NCI-H82 (cell line): Measurements from ENCODE around the gene DCBLD2.

Experiments used
- DNase-seq: peaks from one replicate; lab custom pipeline; 2025; lab: John Stamatoyannopoulos, UW

DCBLD2 gene

DNA sequence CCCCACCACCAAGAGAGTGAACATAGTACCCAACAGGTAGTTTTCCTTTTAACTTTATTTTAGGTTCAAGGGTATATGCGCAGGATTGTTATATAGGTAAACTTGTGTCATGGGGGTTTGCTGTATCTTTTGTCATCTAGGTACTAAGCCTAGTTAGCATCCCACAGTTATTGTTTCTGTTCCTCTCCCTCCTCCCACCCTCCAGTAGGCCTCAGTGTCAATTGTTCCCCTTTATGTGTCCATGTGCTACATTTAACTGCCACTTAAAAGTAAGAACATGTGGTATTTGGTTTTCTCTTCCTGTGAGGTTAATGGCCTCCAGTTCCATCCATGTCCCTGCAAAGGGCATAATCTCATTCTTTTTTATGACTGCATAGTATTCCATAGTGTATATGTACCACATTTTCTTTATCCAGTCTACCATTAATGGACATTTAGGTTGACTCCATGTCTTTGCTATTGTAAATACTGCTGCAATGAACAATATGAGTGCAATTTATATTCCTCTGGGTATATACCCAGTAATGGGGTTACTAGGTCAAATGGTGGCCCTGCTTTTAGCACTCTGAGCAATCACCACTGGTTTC lies 72.2 kb downstream of the DCBLD2 start:
- no peak for DNase-seq

DNA sequence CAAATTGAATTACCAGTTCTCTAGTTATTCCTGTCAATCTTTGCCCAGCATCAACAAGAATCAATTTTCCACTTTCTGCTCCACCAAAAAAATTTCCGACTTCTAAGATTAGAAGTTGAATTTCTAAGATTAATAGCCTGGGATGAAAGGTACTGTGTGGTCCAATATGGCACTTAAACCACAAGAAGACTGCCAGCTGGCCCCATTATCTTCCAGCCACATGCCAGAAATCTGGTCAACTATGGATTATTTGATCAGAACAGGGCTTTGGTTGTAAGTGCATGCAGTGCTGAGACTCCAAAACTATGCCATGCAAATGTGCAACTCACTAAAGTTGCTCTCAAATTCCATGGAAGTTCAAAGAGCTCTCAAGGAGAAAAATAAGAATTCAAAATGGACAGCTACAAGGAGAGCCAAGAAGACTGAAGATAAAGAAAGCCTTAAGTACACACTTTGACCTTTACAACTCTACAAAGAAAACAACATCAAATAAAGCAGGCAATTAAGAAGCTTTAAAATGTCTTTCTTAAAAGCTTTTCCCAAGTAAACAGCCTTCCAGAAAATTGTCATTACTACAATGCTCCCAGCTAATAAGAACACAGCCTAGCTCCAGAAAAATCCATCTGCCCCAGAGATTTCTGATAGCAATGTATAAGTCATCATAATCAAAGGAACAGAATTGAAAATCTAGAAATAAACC lies 74.1 kb downstream of the DCBLD2 start:
- peak; percentile 72 for DNase-seq

DNA sequence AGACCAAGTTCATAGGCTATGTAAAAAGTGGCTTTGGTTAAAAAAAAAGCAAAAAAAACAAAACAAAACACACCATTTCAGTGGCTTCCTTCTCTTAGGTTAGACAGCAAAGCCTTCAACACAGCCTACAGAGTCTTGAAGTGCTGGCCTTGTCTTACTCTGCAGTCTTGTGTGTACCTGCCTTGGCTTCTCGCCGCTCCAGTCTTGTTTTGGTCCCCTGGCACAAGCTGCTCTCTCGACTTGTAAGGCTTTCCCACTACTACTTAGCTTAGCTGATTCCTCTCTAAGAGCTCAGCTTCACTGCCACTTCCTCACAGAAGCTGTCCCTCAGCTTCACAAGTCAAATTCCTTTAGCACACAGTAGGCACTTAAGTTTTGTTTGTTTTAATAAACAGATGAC lies 75.4 kb downstream of the DCBLD2 start:
- peak; percentile 20 for DNase-seq

DNA sequence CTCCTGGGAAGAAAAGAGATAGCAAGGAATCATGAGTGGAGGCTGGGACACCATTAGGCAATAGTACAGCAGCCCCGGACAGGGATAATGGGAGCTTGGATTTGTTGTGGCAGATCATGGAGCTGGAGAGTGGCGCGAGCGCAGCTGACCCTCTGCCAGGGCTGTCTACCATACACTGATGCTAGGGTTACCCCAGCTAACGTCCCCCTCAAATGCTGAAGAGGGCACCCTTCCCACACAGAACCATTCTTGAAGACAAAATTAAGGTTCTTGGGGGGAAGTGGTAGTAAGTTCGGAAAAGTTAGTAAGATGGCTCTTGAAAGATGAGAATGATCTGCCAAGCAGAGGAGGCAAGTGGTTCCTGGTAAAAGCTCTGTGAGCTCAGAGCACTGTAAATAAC lies 77.2 kb downstream of the DCBLD2 start:
- DNase-seq = peak; percentile 58

DNA sequence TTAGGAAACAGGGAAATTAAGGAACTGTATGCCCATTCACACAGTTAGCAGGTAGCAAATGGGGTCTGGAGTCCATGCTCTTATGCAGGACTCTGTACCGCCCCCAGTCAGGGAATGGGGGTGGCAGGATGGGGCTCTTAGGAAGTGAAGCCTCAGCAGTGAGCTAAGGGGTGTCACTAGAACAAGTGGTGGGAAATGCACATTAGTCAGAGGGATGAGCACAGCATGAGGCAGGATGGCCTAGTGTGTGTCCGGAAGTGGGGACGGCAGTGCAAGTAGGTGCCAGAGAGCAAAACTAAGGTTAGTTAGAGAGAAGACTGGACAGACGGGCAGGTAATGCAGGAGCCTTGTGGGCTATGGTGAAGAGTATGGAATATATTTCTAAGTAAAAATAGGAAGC lies 77.7 kb downstream of the DCBLD2 start:
- peak; percentile 58 for DNase-seq

DNA sequence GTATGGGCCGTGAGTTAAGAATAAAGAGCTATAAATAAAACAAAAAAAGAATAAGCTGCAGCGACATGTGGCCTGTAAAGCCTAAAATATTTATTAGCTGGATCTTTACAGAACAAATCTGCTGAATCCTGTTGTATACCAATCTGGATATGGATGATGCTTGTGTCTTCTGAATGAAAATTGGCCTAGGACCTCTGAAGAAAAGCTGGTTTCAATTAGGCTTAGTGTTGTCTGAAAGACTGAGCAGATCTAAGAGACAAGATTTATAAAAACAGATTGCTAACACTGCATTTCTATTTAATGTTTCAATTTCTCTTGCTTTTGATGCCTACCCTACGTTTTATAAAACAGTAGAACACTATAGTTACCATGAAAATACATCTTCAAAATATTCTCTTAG lies 80.4 kb downstream of the DCBLD2 start:
- peak; percentile 14 for DNase-seq

DNA sequence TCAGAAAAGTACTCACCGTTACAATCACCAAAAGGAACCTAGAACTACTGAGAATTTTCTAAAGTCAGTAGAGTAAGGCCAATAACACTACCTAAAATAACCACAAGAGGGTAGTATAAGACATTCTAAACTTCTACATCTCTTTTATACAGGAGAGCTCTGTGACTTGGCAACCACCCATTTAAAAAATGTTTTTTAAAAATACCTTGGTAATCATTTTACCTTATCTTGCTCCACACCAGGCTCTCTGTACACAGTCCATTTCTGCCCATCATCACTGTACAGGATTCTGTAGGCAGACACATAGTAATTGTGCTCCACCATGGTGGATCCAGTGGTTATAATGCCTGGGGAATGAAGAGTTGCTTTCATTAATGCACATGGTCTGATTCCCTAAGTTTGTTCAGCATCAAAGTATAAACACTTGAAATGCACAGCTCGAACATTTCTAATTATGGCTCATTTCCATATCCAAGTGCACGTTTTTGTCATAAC lies 83.9 kb downstream of the DCBLD2 start:
- DNase-seq = peak; percentile 81

DNA sequence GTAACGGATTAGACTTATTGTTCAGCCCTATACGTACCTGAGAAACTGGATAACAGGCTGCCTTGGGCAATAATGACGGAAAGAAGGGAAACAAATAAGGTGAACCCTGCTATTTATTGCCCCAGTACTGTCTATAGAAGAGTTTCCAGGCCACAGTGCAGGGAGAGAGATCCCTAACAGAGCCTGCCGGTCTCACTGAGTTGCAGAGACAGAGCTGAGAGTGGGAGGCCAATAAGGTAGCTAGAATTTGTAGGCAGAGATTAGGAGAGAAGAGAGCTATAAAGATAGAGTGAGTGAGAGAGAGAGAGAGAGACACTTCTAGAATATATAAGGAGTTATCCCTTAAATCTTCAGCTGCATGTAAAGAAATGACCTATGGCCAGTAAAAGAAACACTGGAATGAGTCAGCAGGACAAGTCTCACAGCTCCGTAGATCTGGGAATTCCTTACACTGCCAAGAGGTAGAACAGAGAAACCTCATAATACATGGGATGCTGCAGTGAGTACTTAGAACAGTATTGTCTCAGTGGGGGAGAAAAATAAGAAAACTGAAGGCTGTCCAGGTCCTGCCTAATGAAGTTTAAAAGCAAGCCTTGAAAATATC lies 86.6 kb downstream of the DCBLD2 start:
- no peak for DNase-seq

DNA sequence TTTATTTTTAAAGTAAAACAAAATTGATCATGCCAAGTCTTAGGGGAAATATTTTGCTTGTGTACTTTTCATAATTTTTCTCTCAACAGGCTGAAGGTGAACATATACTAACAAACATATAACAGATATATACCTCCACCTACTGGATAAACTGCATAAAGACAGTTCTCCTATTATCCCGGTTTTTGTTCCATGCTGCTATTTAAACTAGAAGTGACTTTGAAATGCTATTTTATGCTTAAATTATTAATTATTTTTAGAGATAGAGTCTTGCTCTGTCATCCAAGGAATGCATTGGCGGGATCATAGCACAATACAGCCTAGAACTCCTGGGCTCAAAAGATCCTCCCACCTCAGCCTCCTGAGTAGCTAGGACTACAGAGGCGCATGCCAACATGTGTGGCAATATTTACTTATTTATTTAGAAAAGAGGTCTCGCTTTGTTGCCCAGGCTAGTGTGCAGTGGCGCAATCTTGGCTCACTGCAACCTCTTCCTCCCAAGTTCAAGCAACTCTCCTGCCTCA lies 88.6 kb downstream of the DCBLD2 start:
- peak; percentile 62 for DNase-seq

DNA sequence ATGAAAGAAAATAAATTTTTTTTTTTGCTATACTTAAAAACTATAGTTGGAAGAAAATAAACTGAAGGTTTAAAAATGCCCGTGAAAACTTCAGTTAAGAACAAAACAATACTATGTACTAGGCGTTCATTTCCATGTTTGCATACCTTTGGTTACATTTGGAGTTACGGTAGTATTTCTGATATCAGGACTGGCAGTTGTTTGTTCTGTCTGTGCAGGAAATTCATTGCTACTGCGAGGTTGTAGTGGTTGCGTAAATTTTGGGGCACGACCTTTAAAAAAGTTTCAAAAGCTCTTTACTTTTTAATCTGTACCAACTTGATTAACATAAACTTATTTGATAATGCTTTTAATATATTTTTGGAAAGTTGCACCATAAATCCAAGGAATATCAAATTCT lies 90.4 kb downstream of the DCBLD2 start:
- no peak for DNase-seq

DNA sequence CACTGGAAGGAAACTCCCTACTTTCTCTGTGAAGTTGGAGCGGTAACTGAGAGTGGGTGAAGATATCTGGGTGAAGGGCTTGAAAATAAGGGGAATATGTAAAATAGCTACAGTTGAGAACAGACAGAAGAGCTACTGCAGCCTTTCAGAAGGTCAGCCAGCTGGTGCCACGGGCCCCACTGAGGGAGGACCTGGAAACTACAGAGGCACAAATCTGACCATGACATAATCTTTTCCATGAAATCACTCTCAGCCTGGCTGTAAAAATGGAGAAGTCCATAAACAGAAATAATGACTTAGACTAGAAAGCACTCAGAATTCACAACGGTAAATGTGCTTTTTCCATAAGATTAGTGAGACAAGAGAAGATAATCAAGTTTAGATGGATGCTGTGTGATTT lies 91.9 kb downstream of the DCBLD2 start:
- no peak for DNase-seq

DNA sequence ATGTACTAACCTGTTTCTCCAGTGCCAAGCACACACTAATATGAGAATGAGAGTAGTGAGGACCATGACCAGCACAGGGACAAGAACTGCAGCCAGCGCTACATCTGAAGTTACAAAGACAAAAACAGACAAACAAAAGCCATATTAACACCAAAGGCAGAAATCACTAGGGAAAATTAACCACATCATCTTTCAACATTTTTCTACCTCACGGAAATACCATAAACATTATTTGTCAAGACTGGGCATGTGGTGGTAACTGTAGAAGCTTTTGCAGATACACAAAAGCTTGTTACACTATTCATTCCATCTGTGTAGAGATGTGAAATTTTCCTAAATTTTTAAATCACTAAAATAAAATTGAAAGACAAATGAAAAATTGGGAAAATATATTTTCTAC lies 93.4 kb downstream of the DCBLD2 start:
- no peak for DNase-seq

DNA sequence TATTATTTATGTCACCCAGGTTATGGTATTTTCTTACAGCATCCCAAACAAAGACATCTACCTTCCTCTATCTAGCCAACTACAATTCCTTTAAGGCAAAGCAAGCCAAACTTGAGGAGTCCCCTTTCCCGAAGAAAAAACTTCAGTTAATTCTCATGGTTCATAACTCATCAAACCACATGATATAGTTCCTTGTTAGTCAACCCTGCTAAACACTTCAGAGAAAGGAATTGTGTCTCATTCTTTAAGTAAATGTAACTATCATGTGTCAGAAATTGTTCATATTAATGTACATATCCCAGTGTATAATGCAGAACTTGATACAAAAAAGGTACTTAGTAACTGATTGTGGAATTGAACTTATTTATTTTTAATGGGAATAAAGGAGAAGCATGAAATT lies 93.9 kb downstream of the DCBLD2 start:
- no peak for DNase-seq

DNA sequence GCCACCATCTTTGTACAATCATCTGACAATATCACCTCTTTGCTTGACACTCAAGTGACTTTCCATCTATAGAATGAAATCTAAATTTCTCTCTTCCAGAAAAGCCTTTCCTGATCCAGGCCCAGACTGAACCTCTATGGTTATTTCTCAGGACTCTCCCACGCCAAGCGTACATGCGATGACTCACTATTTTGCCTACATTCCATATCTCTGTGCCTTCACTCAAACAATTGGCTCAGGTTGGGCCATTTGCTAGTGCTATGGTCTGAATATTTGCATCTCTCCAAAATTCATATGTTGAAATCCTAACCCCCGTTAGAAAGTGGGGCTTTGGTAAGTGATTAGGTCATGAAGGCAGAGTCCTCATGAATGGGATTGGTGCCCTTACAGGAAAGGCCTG lies 94.5 kb downstream of the DCBLD2 start:
- DNase-seq = no peak

DNA sequence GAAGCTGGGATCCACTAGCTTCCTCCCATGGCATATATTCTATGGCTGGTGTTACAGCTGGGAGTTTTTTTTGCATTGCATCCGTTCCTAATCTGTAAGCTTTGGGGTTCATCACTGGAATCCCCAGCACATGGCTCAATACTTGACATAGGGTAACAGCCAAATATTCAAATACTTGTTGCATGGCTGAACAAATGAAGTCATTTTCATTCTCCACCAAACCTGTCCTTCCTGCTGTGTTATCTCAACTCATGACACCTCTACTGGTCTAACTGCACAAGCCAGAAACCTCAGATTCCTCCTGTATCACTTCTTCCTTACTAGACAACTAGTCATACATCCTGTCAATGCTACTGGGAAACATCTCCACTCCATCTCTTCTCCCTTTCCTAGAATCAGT lies 95.0 kb downstream of the DCBLD2 start:
- DNase-seq = no peak

DNA sequence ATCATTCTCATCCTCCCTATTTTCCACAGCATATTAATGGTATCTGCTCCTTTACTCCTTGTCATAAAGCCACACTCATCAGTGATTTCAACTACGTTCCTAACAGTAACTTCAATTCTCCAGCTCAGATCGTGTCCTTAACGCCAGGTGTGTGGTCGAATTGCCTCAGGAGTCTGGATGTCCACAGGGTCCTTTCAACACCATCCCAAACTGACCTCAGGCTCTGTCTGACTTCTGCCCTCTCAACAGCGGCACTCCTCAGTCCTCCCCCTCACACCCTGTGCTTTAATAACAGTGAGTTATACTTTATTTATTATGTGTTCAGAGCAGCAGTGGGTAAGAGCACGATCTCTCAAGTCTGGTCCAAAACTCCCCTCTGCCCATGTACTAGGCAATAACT lies 95.9 kb downstream of the DCBLD2 start:
- DNase-seq = no peak

DNA sequence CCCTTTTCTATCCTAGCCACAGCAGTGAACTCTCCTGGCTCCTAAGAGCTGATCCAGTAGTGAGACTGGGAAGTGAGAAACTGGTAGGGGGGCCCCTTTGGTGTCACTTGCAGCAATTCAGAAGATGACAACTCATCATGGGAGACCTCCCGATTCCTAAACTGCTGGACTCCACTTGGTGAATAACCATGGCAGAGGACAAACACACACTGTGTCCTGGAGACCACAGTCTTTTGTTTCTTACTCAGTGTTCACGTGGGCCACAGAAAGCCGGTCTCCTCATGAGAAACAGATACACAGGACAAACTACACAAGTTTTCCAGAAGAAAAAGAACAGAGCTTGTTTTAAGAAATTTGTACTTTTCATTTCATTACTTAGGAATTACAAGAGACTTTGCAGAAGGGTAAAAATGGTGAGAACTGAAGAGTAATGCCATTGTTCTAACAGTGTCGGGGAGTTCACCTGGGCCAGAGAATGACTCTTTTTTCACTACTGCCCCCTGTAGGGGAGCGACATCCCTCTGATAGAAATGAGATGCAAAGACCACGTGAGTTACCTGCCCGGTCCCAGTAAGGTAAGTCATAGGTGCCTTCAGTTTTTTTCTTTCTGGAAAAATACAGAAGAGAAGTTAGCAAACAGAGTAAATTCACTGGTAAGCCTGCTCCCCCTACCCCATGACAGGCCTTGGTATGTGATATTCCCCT lies 100.3 kb downstream of the DCBLD2 start:
- DNase-seq = no peak

DNA sequence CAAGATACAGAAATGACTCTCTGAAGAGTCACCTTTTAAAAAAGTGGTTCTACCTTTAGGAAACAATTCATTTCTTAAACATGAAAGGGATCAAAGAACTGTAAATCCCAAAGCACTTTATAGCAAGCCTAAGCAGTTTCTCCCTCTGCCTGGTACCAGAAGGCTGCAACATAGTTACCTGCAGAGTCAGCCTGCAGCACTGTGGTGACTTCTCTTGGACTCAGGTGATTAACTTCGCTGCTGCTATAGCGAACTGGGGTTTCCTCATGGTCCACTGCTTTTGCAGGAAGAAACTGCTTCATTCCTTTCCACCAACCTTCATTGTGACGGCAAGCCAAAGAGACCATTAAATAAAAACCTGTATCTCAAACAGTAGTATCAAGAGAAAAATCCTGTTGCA lies 101.1 kb downstream of the DCBLD2 start:
- DNase-seq = no peak

DNA sequence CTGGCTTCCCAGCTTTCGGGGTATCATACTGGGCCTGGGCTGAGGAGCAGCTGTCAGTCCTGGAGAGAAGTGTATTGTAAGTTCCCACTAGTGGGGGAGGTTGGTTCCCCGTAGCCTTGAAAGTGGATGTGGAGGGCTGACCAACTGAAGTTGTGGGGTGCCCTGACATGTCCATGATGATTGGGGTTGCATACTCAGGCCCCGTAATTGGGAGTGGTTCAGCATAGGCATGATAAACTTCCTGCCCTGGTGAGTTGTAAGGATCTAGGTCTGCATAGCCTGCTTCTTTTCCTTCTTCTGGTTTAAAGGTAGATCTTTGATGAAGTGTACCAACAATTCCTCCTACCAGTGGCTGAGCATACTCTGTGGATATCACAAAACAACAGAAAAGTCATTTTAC lies 102.0 kb downstream of the DCBLD2 start:
- DNase-seq = no peak

DNA sequence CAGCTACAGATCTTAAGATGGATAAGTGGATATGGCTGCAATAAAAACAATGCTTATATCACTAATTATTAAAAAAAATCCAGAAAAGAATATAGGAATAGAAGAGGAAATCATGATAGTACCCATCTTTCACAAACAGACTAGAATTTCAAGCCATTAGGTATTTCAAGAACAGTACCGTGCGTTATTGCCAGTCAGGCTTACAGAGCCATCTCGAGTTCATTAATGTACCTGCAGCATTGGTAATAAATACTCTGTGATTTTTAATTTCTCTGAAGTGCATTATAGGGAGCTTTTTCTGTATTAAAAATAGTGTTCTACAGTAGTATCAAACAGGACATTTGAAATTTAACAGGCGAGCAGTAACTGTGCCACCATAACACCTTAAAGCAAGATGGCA lies 102.7 kb downstream of the DCBLD2 start:
- DNase-seq = no peak

DNA sequence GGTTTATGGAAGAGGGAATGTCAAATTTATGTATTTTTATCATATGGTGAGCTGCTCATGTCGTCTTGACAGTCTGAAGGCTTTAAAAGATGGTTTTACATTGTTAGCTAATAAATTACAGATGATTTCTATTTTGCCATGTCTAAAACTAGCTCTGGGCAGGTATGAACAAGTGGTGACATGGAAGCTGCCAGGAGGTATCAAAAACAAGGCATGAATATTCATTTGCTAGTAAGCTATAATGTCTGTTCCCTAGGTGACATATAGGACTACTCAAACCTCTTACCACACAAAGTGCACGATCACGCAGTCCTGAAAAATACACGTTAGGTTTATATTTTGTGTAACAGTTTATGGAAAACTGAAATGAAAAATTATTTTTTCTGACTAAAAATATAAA lies 103.6 kb downstream of the DCBLD2 start:
- DNase-seq = no peak

DNA sequence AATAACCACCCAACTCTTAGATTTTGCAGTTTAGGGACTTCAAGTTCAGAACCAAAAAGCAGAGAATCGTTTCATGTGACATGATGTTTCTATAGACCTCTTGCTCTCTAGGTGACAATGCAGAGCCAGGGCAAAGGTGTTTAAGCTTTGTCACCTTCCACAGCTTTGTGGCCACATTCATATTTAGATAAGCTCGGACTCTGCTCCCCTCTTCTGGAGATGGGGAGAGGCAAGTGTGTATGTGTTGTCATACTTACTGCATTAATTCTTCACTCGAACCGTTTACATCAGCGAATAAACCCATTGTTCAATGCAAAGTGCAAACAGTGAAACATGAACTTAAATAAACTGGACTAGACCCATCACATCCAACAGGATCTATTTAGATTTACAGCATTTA lies 105.2 kb downstream of the DCBLD2 start:
- no peak for DNase-seq

DNA sequence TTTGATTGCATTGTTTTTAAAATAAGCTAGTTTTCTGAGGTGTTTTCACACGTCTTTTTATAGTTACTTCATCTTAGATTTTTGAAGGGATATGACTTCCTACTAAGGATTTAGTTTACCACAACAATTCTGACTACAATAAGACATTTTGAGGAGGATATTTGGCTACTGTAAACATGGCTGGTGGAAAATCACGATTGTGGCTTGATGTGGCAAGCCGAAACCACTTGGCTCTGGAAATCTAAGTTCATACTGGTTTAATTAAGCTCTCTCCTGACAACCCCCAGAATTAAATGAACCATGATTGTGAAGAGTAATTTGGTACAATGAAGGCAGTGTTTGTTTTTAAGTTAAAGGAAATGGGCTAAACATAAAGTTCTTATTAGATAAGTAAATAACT lies 107.5 kb downstream of the DCBLD2 start:
- no peak for DNase-seq
